HUES48 (cell line): ENCODE results near the gene LRRC43.
A peak's percentile ranks its signal among the peaks of the same experiment; 100 is the strongest.

Experiments
- H3K27ac ChIP-seq: one replicate; pipeline ENCODE4 v1.7.0; 2013; ENCODE audit warnings: low read depth, low read length, inconsistent platforms
- H3K27me3 ChIP-seq: 2 replicates; pipeline ENCODE4 v1.6.1; 2013; ENCODE audit warnings: mild to moderate bottlenecking, low read length; ENCODE audit not compliant: control insufficient read depth, insufficient read depth
- H3K36me3 ChIP-seq: 2 replicates; pipeline ENCODE4 v1.6.1; 2013; ENCODE audit warnings: low read length; ENCODE audit not compliant: control insufficient read depth, insufficient read depth
- H3K4me1 ChIP-seq: 2 replicates; pipeline ENCODE4 v1.6.1; 2013; ENCODE audit warnings: mild to moderate bottlenecking, low read length; ENCODE audit not compliant: control insufficient read depth, insufficient read depth
- H3K4me3 ChIP-seq: 2 replicates; pipeline ENCODE4 v1.5.1; 2013; ENCODE audit warnings: mild to moderate bottlenecking, low read depth, low read length
- H3K9ac ChIP-seq: 2 replicates; pipeline ENCODE4 v1.6.1; 2013; ENCODE audit warnings: mild to moderate bottlenecking, low read depth, low read length, moderate library complexity
- H3K9me3 ChIP-seq: 2 replicates; pipeline ENCODE4 v1.6.1; 2013; ENCODE audit warnings: low read length; ENCODE audit not compliant: control insufficient read depth, insufficient read depth

LRRC43 gene

GRCh38 chr12:122205053-122205925, 22.4 kb downstream of the LRRC43 start:
- Histone ChIP-seq H3K4me3 (no peak overlapping the region), H3K36me3 (peaks cover 34% of the 10 kb centered on the region), H3K4me1 (peaks cover 11% of the 10 kb centered on the region; the same call in 1 of the 2 replicates), H3K27me3 (peaks cover 46% of the 10 kb centered on the region), H3K27ac (no peak overlapping the region), H3K9me3 (no peaks in the 10 kb centered on the region), H3K9ac (no peak overlapping the region)

- no peaks in the 10 kb centered on the region for H3K9me3 ChIP-seq
- H3K27ac ChIP-seq, result no peak overlapping the region
- H3K27me3 ChIP-seq, result peaks cover 46% of the 10 kb centered on the region
- H3K4me3 ChIP-seq, result no peak overlapping the region
- H3K36me3 ChIP-seq, result peaks cover 42% of the 10 kb centered on the region
- no peak overlapping the region for H3K9ac ChIP-seq
- peaks cover 11% of the 10 kb centered on the region; the same call in 1 of the 2 replicates for H3K4me1 ChIP-seq
Measured at GRCh38 chr12:122206111-122206881, 23.4 kb downstream of the LRRC43 start.

DNA sequence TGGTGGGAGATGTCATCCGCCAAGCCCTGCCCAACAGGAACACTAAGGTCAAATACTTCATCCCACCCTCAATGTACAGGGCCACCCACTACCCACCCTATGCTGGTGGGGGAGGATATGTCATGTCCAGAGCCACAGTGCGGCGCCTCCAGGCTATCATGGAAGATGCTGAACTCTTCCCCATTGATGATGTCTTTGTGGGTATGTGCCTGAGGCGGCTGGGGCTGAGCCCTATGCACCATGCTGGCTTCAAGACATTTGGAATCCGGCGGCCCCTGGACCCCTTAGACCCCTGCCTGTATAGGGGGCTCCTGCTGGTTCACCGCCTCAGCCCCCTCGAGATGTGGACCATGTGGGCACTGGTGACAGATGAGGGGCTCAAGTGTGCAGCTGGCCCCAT, 24.1 kb downstream of the LRRC43 start:
- Histone ChIP-seq H3K9ac (no peak overlapping the region), H3K36me3 (peaks cover 49% of the 10 kb centered on the region), H3K27ac (no peak overlapping the region), H3K9me3 (no peaks in the 10 kb centered on the region), H3K4me1 (peaks cover 11% of the 10 kb centered on the region; the same call in 1 of the 2 replicates), H3K27me3 (peaks cover 44% of the 10 kb centered on the region), H3K4me3 (no peak overlapping the region)

- peaks cover 11% of the 10 kb centered on the region; the same call in 1 of the 2 replicates for H3K4me1 ChIP-seq
- H3K36me3 ChIP-seq, result peaks cover 53% of the 10 kb centered on the region
- H3K9ac ChIP-seq, result no peak overlapping the region
- H3K9me3 ChIP-seq, result no peaks in the 10 kb centered on the region
- H3K27ac ChIP-seq, result no peak overlapping the region
- H3K27me3 ChIP-seq, result peaks cover 40% of the 10 kb centered on the region
- no peak overlapping the region for H3K4me3 ChIP-seq
Measured at GRCh38 chr12:122207391-122207790, 24.5 kb downstream of the LRRC43 start.

DNA sequence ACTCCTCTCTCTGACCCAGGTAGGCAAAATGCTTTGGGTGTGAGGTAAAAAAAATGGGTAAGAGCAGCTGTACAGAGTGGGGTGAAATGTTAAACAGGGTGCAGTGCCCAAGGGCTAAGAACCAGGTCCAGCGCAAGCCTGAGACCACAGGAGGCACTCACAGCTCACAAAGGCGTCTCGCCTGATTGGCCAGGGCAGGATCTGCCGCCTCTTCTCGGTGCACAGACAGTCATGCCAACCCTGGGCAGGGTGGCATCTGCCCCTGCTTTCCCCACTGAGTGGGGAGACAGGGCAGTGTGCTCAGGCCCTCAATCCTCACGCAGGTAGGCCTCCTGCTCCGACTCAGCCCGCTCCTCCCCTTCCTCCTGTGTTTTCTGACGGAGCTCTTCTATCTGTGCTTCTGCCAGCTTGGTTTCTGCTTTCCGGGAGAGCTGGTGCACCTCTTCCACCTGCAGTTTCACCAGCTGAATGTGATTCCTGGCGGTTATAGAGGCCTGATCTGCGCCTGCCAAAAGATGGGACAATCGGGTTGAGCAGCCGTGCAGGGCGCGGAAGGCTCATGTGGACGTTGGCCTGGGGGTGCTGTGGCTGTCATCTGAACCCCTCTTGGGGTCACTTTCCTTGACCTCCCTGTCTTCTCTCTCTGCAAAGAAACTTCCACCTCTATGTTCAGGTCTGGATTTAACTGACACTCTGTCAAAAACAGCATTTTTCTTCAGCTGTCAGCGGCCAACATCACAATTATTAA, 25.3 kb downstream of the LRRC43 start:
- peaks cover 62% of the 10 kb centered on the region for H3K36me3 ChIP-seq
- H3K9me3 ChIP-seq, result no peaks in the 10 kb centered on the region
- H3K9ac ChIP-seq, result no peak overlapping the region
- peaks cover 11% of the 10 kb centered on the region; the same call in 1 of the 2 replicates for H3K4me1 ChIP-seq
- H3K27ac ChIP-seq, result no peak overlapping the region
- peaks cover 32% of the 10 kb centered on the region for H3K27me3 ChIP-seq
- no peak overlapping the region for H3K4me3 ChIP-seq

DNA sequence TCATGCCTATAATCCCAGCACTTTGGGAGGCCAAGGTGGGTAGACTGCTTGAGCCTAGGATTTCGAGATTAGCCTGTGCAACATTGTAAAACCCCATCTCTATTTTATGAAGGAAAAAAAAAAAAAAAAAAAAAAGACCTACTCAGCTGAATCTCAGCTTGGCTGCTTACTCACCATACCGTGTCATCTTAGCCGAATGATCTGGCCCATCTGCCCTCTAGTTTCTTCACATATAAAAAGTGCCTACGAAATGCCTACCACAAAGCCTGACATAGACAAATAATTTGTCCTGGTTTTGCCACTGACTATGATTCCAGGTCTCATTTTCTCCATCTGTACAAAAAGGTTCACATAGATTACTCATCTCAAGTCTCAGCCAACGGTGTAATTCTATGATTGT, 32.8 kb downstream of the LRRC43 start:
- H3K9ac ChIP-seq, result no peak overlapping the region

GRCh38 chr12:122216445-122216844, 33.5 kb downstream of the LRRC43 start:
- H3K27me3 ChIP-seq, result no peaks in the 10 kb centered on the region
- H3K27ac ChIP-seq, result no peak overlapping the region
- no peaks in the 10 kb centered on the region for H3K9me3 ChIP-seq
- H3K36me3 ChIP-seq, result peaks cover 92% of the 10 kb centered on the region
- H3K4me1 ChIP-seq, result no peaks in the 10 kb centered on the region
- no peak overlapping the region for H3K9ac ChIP-seq
- no peak overlapping the region for H3K4me3 ChIP-seq

More for the DNA sequence above, 32.8 kb downstream of the LRRC43 start:
- H3K27ac ChIP-seq, result no peak overlapping the region
- H3K36me3 ChIP-seq, result peaks cover 91% of the 10 kb centered on the region
- no peak overlapping the region for H3K4me3 ChIP-seq
- H3K9me3 ChIP-seq, result no peaks in the 10 kb centered on the region
- no peaks in the 10 kb centered on the region for H3K4me1 ChIP-seq
- H3K27me3 ChIP-seq, result no peaks in the 10 kb centered on the region

DNA sequence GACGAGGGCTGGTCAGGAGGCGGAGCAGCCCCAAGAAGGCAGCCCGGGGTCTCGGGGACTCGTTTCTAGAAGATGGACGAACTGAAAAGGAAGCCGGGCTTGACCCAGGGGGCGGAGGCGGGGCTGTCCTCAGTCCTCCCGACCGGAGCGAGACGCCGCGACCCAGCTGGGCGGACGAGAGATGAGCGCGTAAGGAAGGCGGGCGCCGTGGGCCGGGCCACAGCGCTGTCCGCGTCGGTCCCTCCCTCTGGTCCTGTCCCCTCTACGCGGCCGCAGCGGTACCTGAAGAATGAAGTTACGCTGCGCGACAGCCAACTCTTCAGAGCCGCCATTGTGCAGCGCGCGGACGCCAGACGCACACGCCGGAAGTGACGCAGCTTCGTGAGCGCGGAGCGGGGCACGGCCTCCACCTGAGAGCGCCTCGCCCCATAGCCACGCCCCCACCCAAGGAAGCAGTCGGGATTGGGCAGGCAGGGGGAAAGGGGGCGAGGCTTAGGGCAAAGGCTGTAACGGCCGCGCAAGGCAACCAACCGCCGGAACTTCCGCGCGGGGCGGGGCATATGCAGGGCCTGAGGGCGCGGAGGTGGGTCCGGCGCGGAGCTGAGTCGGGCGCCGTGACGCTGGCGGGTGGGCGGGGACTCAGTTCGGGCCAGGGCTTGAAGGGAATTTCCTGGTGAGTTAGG, 42.9 kb downstream of the LRRC43 start, which contains the start of gene DIABLO:
Gene DIABLO (minus strand): TSS at position 370 of the 683 bp plus-strand sequence. CDS start 38 bp downstream, at position 332.
- Histone ChIP-seq H3K27me3 (no peaks in the 10 kb centered on the region), H3K36me3 (peaks cover 34% of the 10 kb centered on the region), H3K4me1 (peaks cover 4% of the 10 kb centered on the region; the same call in 1 of the 2 replicates), H3K9ac (peak within 1 kb of the TSS; percentile 88), H3K9me3 (no peaks in the 10 kb centered on the region), H3K4me3 (peak within 1 kb of the TSS; percentile 99), H3K27ac (peak within 1 kb of the TSS; percentile 95)

DNA sequence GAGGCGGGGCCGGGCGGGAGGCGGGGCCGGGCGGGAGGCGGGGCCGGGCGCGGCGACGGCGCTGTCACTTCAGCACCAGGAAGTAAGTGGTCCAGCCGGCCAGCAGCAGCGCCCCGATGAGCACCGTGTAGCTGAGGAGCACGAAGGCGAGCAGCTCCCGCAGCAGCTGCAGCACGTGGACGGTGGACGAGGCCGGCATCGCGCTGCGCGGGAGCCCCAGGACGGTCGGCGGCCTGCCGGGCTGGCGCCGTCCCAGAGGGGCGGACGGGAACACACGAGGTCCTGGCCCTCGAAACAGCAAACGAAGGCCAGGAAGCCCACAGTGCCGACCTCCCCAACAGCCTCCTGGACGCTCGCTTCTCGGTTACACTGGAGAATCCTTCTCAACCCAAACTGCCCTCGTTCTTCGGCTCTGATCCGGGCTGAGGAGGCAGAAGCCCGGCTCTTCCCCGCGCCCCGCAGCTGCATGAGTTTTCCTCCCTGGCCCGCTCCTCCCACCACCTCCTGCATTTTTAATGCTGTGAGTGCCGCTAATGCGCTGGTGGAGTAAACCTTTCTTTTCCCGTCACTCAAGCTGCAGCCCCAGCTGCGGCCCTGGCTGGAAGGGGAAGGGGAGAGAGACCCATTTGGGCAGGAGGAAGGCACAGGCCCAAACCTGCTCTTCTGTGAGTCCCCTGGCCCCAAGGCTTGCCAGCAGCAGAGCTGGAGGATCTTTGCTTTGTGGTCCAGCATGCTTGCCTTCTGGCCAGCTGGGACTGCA, 43.6 kb downstream of the LRRC43 start:
- no peak overlapping the region for H3K27ac ChIP-seq
- peaks cover 34% of the 10 kb centered on the region for H3K36me3 ChIP-seq
- no peaks in the 10 kb centered on the region for H3K9me3 ChIP-seq
- peak overlapping the region; percentile 51 for H3K4me3 ChIP-seq
- H3K4me1 ChIP-seq, result peaks cover 4% of the 10 kb centered on the region; the same call in 1 of the 2 replicates
- no peaks in the 10 kb centered on the region for H3K27me3 ChIP-seq
- H3K9ac ChIP-seq, result no peak overlapping the region
